LNCaP clone FGC (cell line): ENCODE data around the gene HDAC9.

Experiments used
- DNase-seq: peaks from one replicate; pipeline ENCODE4 v3.0.0-alpha.2; 2011; ENCODE audit warnings: low read depth
- H3K4me3 ChIP-seq: 2 replicates; pipeline ENCODE4 v1.5.1; 2011; ENCODE audit warnings: mild to moderate bottlenecking, low read depth, low read length, control low read depth
- CTCF ChIP-seq: IDR thresholded peaks from 2 replicates; pipeline ENCODE4 v1.5.1; 2012; ENCODE audit warnings: mild to moderate bottlenecking; ENCODE audit not compliant: control insufficient read depth, insufficient read depth; ENCODE audit errors: extremely low read depth

HDAC9 gene

GRCh38 chr7:18679261-18679660 is 183.7 kb downstream of the HDAC9 start:
- no peak for TF ChIP-seq CTCF
- no peak overlapping the region for H3K4me3 ChIP-seq
- DNase-seq = no peak

GRCh38 chr7:18680576-18680975 is 185.0 kb downstream of the HDAC9 start:
- no peak for DNase-seq
- H3K4me3 ChIP-seq = no peak overlapping the region
- TF ChIP-seq CTCF = no peak

- no peak for TF ChIP-seq CTCF
- no peak for DNase-seq
- no peak overlapping the region for H3K4me3 ChIP-seq
Measured at GRCh38 chr7:18684916-18685315, 189.4 kb downstream of the HDAC9 start.

- no peak overlapping the region for H3K4me3 ChIP-seq
- DNase-seq = no peak
- TF ChIP-seq CTCF = no peak
Measured at GRCh38 chr7:18685971-18686370, 190.4 kb downstream of the HDAC9 start.

- DNase-seq = no peak
- no peak for TF ChIP-seq CTCF
- H3K4me3 ChIP-seq = no peak overlapping the region
Measured at GRCh38 chr7:18689551-18689950, 194.0 kb downstream of the HDAC9 start.

- peak; percentile 78 for TF ChIP-seq CTCF
- no peak overlapping the region for H3K4me3 ChIP-seq
- peak; percentile 23 for DNase-seq
Measured at GRCh38 chr7:18693406-18693805, 197.9 kb downstream of the HDAC9 start.

GRCh38 chr7:18693816-18694215 is 198.3 kb downstream of the HDAC9 start:
- TF ChIP-seq CTCF = no peak
- DNase-seq = no peak
- H3K4me3 ChIP-seq = no peak overlapping the region
